Neural cell (in vitro differentiated cells): ENCODE data around the gene SLC9A1. TPM values are rescaled to one million over a fixed set of nuclear protein-coding genes. Genes with fewer than 3 reads are reported as not detected.

ENCODE experiments used
- H2AFZ ChIP-seq: fragments of 200-600, 300-800 bp; sonication (generic), shearing (Covaris generic); 2 replicates; pipeline ENCODE4 v1.6.0; 2014; ENCODE audit warnings: low read depth, mild to moderate bottlenecking, antibody characterized with exemption, low read length, moderate library complexity
- H3F3A ChIP-seq: fragments of 200-600 bp; shearing (Covaris generic); 2 replicates; pipeline ENCODE4 v1.6.1; 2016; ENCODE audit warnings: mild to moderate bottlenecking, moderate library complexity, mixed read lengths, antibody characterized with exemption, low read length; ENCODE audit not compliant: insufficient read depth, poor library complexity, severe bottlenecking
- H3K27ac ChIP-seq: fragments of 200-600, 300-800 bp; sonication (generic), shearing (Covaris generic); 2 replicates; pipeline ENCODE4 v1.5.1; 2014; ENCODE audit warnings: mild to moderate bottlenecking, low read length, moderate library complexity
- H3K27me3 ChIP-seq: fragments of 300-800, 200-600 bp; sonication (generic), shearing (Covaris generic); 2 replicates; pipeline ENCODE4 v1.6.0; 2014; ENCODE audit warnings: mild to moderate bottlenecking, low read depth, low read length, moderate library complexity; ENCODE audit not compliant: insufficient read depth
- H3K36me3 ChIP-seq: fragments of 300-800, 200-600 bp; sonication (generic), shearing (Covaris generic); 2 replicates; pipeline ENCODE4 v1.5.1; 2014; ENCODE audit warnings: mild to moderate bottlenecking, antibody characterized with exemption, low read length, moderate library complexity; ENCODE audit not compliant: insufficient read depth
- H3K4me2 ChIP-seq: fragments of 300-800, 200-600 bp; sonication (generic), shearing (Covaris generic); 2 replicates; pipeline ENCODE4 v1.6.0; 2014; ENCODE audit warnings: mild to moderate bottlenecking, low read length
- H3K4me3 ChIP-seq: fragments of 300-800, 200-600 bp; sonication (generic), shearing (Covaris generic); 2 replicates; pipeline ENCODE4 v1.5.1; 2014; ENCODE audit warnings: mild to moderate bottlenecking, low read length, moderate library complexity
- H3K79me2 ChIP-seq: fragments of 200-600 bp; shearing (Covaris generic); replicated peaks from 2 replicates; pipeline ENCODE4 v1.6.0; 2014; ENCODE audit warnings: mild to moderate bottlenecking, low read length, moderate library complexity; ENCODE audit not compliant: insufficient read depth
- H3K9ac ChIP-seq: fragments of 300-800, 200-600 bp; sonication (generic), shearing (Covaris generic); 2 replicates; pipeline ENCODE4 v1.6.1; 2016; ENCODE audit warnings: mild to moderate bottlenecking, low read length, mixed read lengths
- H3K9me2 ChIP-seq: fragments of 200-600 bp; shearing (Covaris generic); 2 replicates; pipeline ENCODE4 v1.6.1; 2016; ENCODE audit warnings: mild to moderate bottlenecking, low read length, mixed read lengths; ENCODE audit not compliant: insufficient read depth
- H3K9me3 ChIP-seq: fragments of 200-600, 300-800 bp; sonication (generic), shearing (Covaris generic); 2 replicates; pipeline ENCODE4 v1.6.1; 2016; ENCODE audit warnings: mild to moderate bottlenecking, mixed run types, low read length, moderate library complexity, mixed read lengths
- H4K20me1 ChIP-seq: fragments of 200-600 bp; shearing (Covaris generic); 2 replicates; pipeline ENCODE4 v1.6.1; 2016; ENCODE audit warnings: mild to moderate bottlenecking, mixed run types; ENCODE audit not compliant: insufficient read depth
- EP300 ChIP-seq: fragments of 450-650 bp; conservative IDR thresholded peaks from 2 replicates; pipeline ENCODE4 v1.6.1; 2014; ENCODE audit warnings: antibody characterized with exemption, mild to moderate bottlenecking, moderate library complexity; ENCODE audit not compliant: poor library complexity, severe bottlenecking
- EZH2 ChIP-seq: fragments of 200-600, 300-800 bp; shearing (Covaris generic), sonication (generic); IDR thresholded peaks from 2 replicates; pipeline ENCODE4 v1.6.1; 2014; ENCODE audit warnings: antibody characterized with exemption, low read length, borderline replicate concordance, mild to moderate bottlenecking; ENCODE audit not compliant: insufficient read depth, poor library complexity, severe bottlenecking
- MXI1 ChIP-seq: fragments of 450-650 bp; conservative IDR thresholded peaks from 2 replicates; pipeline ENCODE4 v1.6.1; 2014; ENCODE audit warnings: antibody characterized with exemption, mild to moderate bottlenecking; ENCODE audit not compliant: poor library complexity, severe bottlenecking
- POLR2AphosphoS5 ChIP-seq: IDR thresholded peaks from 2 replicates; pipeline ENCODE4 v1.6.1; 2012
- RAD21 ChIP-seq: fragments of 450-650 bp; conservative IDR thresholded peaks from 2 replicates; pipeline ENCODE4 v1.6.1; 2014; ENCODE audit warnings: antibody characterized with exemption, mild to moderate bottlenecking, moderate library complexity
- SMC3 ChIP-seq: fragments of 450-650 bp; conservative IDR thresholded peaks from 2 replicates; pipeline ENCODE4 v1.6.1; 2014; ENCODE audit warnings: antibody characterized with exemption, mild to moderate bottlenecking, moderate library complexity; ENCODE audit not compliant: poor library complexity
- TAF1 ChIP-seq: IDR thresholded peaks from 2 replicates; pipeline ENCODE4 v1.6.1; 2012; ENCODE audit warnings: low read depth
- polyA plus RNA-seq: library from polyadenylated mRNA; depleted of rRNA; stranded (reverse); fragments of >200 nt; gene quantifications from 2 replicates; pipeline ENCODE4 v1.2.3, GENCODE V29; 2014
- TF ChIP-seq, protein P1 (sequence below): fragments of 450-650 bp; IDR thresholded peaks from 2 replicates; pipeline ENCODE4 v1.5.1; 2014; ENCODE audit warnings: antibody characterized with exemption, mild to moderate bottlenecking, moderate library complexity; ENCODE audit not compliant: poor library complexity, severe bottlenecking
- TF ChIP-seq, protein P2 (sequence below): IDR thresholded peaks from 2 replicates; pipeline ENCODE4 v1.6.1; 2012; ENCODE audit warnings: borderline replicate concordance

SLC9A1 gene
- polyA plus RNA-seq, 1 donor from 2014 or later = 1.5 TPM

DNA sequence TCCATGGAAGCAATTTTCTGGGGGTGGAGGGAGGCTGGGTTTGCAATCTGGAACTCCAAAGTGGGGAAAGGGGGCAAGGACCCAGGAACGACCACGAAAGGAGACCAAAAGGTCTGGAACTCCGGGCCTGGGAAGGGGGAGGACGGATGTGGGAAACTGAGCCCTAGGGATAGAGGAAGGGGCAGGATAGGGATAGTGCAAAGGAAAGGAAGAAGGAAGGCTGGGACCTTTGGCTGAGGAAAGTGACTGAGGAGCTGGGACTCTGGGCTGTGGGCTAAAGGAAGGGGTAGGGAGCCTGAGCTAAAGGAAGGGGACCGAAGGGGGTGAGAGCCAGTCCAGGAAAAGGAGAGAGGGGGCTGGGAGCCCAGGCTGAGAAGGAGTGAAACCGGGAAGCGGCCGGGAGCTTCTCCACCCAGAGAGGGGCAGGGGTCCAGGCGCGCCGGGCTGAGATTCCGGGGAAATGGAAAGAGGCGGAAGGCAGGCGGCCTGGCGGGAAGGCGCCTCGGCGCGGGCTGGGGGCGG lies 395 bp downstream of the SLC9A1 start:
- Histone ChIP-seq H2AFZ (peak overlapping the region; percentile 61), H3K9me2 (no peaks in the 10 kb centered on the region), H3K9ac (peak overlapping the region; percentile 70), H3K9me3 (no peaks in the 10 kb centered on the region), H3K27ac (peak overlapping the region; percentile 29), H3K36me3 (no peaks in the 10 kb centered on the region), H4K20me1 (no peaks in the 10 kb centered on the region), H3K4me3 (peak overlapping the region; percentile 71), H3F3A (no peaks in the 10 kb centered on the region), H3K79me2 (no peaks in the 10 kb centered on the region), H3K4me2 (peak overlapping the region; percentile 74), H3K27me3 (no peaks in the 10 kb centered on the region)
- TF ChIP-seq MXI1 = no peak
- TF ChIP-seq EZH2 = no peak
- TF ChIP-seq, protein P1, sequence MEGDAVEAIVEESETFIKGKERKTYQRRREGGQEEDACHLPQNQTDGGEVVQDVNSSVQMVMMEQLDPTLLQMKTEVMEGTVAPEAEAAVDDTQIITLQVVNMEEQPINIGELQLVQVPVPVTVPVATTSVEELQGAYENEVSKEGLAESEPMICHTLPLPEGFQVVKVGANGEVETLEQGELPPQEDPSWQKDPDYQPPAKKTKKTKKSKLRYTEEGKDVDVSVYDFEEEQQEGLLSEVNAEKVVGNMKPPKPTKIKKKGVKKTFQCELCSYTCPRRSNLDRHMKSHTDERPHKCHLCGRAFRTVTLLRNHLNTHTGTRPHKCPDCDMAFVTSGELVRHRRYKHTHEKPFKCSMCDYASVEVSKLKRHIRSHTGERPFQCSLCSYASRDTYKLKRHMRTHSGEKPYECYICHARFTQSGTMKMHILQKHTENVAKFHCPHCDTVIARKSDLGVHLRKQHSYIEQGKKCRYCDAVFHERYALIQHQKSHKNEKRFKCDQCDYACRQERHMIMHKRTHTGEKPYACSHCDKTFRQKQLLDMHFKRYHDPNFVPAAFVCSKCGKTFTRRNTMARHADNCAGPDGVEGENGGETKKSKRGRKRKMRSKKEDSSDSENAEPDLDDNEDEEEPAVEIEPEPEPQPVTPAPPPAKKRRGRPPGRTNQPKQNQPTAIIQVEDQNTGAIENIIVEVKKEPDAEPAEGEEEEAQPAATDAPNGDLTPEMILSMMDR = no peak
- TF ChIP-seq SMC3 = no peak
- TF ChIP-seq EP300 = no peak
- TF ChIP-seq RAD21 = no peak
- TF ChIP-seq POLR2AphosphoS5 = no peak
- no peak for TF ChIP-seq TAF1
- TF ChIP-seq, protein P2, sequence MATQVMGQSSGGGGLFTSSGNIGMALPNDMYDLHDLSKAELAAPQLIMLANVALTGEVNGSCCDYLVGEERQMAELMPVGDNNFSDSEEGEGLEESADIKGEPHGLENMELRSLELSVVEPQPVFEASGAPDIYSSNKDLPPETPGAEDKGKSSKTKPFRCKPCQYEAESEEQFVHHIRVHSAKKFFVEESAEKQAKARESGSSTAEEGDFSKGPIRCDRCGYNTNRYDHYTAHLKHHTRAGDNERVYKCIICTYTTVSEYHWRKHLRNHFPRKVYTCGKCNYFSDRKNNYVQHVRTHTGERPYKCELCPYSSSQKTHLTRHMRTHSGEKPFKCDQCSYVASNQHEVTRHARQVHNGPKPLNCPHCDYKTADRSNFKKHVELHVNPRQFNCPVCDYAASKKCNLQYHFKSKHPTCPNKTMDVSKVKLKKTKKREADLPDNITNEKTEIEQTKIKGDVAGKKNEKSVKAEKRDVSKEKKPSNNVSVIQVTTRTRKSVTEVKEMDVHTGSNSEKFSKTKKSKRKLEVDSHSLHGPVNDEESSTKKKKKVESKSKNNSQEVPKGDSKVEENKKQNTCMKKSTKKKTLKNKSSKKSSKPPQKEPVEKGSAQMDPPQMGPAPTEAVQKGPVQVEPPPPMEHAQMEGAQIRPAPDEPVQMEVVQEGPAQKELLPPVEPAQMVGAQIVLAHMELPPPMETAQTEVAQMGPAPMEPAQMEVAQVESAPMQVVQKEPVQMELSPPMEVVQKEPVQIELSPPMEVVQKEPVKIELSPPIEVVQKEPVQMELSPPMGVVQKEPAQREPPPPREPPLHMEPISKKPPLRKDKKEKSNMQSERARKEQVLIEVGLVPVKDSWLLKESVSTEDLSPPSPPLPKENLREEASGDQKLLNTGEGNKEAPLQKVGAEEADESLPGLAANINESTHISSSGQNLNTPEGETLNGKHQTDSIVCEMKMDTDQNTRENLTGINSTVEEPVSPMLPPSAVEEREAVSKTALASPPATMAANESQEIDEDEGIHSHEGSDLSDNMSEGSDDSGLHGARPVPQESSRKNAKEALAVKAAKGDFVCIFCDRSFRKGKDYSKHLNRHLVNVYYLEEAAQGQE = no peak

DNA sequence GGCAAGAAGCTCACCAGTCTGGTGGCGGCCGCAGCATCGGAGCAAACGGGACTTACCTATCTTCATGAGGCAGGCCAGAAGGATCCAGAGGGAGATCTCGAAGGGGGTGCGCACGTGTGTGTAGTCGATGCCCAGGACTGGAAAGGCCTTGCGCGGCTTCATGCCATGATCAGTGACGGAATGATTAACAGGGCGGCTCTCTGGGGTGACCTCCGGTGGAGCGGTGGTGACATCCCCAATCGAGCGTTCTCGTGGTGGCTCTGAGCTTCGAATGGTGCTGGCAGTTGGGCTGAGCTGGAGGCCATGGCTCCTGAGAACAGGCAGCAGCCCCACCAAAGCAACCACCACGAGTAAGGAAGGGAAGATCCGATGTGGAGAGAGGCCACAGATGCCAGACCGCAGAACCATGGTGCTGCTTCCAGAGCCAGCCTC lies 982 bp downstream of the SLC9A1 start:
- H2AFZ ChIP-seq = no peak overlapping the region
- H3K27me3 ChIP-seq = no peaks in the 10 kb centered on the region
- H3K4me3 ChIP-seq = peak overlapping the region; percentile 71
- H3K4me2 ChIP-seq = peak overlapping the region; percentile 74
- no peaks in the 10 kb centered on the region for H3K9me2 ChIP-seq
- no peak overlapping the region for H3K27ac ChIP-seq
- H3K9me3 ChIP-seq = no peaks in the 10 kb centered on the region
- TF ChIP-seq EZH2 = no peak
- TF ChIP-seq, protein P2 = no peak
- TF ChIP-seq RAD21 = no peak
- TF ChIP-seq EP300 = no peak
- TF ChIP-seq, protein P1 = no peak
- TF ChIP-seq SMC3 = no peak
- no peaks in the 10 kb centered on the region for H4K20me1 ChIP-seq
- H3K79me2 ChIP-seq = no peaks in the 10 kb centered on the region
- H3F3A ChIP-seq = no peaks in the 10 kb centered on the region
- H3K9ac ChIP-seq = peak overlapping the region; percentile 70
- H3K36me3 ChIP-seq = no peaks in the 10 kb centered on the region
